WERI-Rb-1 (cell line): ENCODE data around the gene PPP1R37.

Experiments
- DNase-seq: peaks from one replicate; pipeline ENCODE4 v3.0.0-alpha.2; 2020
- H3K27ac ChIP-seq: fragments of 250-450 bp; sonication (Bioruptor Pico); 2 replicates; pipeline ENCODE4 v1.5.1; 2020; ENCODE audit warnings: mild to moderate bottlenecking, moderate library complexity
- H3K27me3 ChIP-seq: fragments of 250-450 bp; sonication (Bioruptor Pico); 2 replicates; pipeline ENCODE4 v1.5.1; 2021; ENCODE audit warnings: mild to moderate bottlenecking, low read depth, moderate library complexity; ENCODE audit not compliant: insufficient read depth, severe bottlenecking
- H3K36me3 ChIP-seq: fragments of 250-450 bp; sonication (Bioruptor Pico); 2 replicates; pipeline ENCODE4 v1.5.1; 2020; ENCODE audit warnings: mild to moderate bottlenecking, moderate library complexity
- H3K4me3 ChIP-seq: 2 replicates; pipeline ENCODE4 v1.5.1; 2011; ENCODE audit warnings: low read depth, mild to moderate bottlenecking, control low read depth, low read length
- H3K9me3 ChIP-seq: fragments of 250-450 bp; sonication (Bioruptor Pico); 2 replicates; pipeline ENCODE4 v1.5.1; 2021; ENCODE audit warnings: mild to moderate bottlenecking, moderate library complexity; ENCODE audit not compliant: severe bottlenecking
- TF ChIP-seq, protein P1 (sequence below): IDR thresholded peaks from 2 replicates; pipeline ENCODE4 v1.5.1; 2011; ENCODE audit warnings: low read depth, mild to moderate bottlenecking, control low read depth, inconsistent platforms, low read length

Gene PPP1R37

GRCh38 chr19:45079063-45079910 is 13.7 kb upstream of the PPP1R37 start, which contains the start of gene GEMIN7:
Gene GEMIN7, plus strand, starts transcription at chr19:45079260. Its CDS starts 10,855 bp downstream, at chr19:45090115.
- peaks cover 16% of the 10 kb centered on the region for H3K36me3 ChIP-seq
- TF ChIP-seq, protein P1, sequence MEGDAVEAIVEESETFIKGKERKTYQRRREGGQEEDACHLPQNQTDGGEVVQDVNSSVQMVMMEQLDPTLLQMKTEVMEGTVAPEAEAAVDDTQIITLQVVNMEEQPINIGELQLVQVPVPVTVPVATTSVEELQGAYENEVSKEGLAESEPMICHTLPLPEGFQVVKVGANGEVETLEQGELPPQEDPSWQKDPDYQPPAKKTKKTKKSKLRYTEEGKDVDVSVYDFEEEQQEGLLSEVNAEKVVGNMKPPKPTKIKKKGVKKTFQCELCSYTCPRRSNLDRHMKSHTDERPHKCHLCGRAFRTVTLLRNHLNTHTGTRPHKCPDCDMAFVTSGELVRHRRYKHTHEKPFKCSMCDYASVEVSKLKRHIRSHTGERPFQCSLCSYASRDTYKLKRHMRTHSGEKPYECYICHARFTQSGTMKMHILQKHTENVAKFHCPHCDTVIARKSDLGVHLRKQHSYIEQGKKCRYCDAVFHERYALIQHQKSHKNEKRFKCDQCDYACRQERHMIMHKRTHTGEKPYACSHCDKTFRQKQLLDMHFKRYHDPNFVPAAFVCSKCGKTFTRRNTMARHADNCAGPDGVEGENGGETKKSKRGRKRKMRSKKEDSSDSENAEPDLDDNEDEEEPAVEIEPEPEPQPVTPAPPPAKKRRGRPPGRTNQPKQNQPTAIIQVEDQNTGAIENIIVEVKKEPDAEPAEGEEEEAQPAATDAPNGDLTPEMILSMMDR = no peak

GRCh38 chr19:45079911-45080370 is 13.0 kb upstream of the PPP1R37 start:
- Histone ChIP-seq H3K4me3 (peak overlapping the region; percentile 99), H3K27ac (peak overlapping the region; percentile 81), H3K36me3 (peaks cover 22% of the 10 kb centered on the region), H3K9me3 (no peaks in the 10 kb centered on the region), H3K27me3 (no peaks in the 10 kb centered on the region)
- no peak for DNase-seq
- TF ChIP-seq, protein P1 = no peak

More at GRCh38 chr19:45079063-45079910, 13.7 kb upstream of the PPP1R37 start, which contains the start of gene GEMIN7:
- Histone ChIP-seq H3K27me3 (no peaks in the 10 kb centered on the region), H3K4me3 (peak within 1 kb of the TSS; percentile 99), H3K9me3 (no peaks in the 10 kb centered on the region), H3K27ac (peak within 1 kb of the TSS; percentile 81)
- peak; percentile 82 for DNase-seq

GRCh38 chr19:45082170-45082569 is 10.8 kb upstream of the PPP1R37 start:
- H3K4me3 ChIP-seq = no peak overlapping the region
- H3K36me3 ChIP-seq = peaks cover 39% of the 10 kb centered on the region
- TF ChIP-seq, protein P1 = no peak
- H3K27ac ChIP-seq = no peak overlapping the region
- no peaks in the 10 kb centered on the region for H3K9me3 ChIP-seq
- no peak for DNase-seq
- no peaks in the 10 kb centered on the region for H3K27me3 ChIP-seq

DNA sequence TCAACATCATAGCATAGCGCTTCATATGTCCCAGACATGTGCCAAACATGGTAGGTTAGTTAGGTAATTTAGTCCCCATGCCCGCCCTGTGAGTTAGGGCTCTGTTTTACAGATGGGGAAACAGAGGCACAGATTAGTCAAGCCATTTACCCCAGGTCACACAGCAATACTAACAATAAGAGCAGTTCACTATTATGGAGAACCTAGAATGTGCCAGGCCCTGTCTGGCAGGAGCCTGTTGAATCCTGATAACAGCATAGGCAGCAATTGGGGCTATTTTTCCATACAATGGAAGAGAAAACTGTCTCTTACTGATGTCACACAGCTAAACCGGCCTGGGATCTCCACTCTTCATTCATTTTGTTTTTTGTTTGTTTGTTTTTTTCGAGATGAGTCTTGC is 6.5 kb upstream of the PPP1R37 start:
- H3K9me3 ChIP-seq = no peaks in the 10 kb centered on the region
- TF ChIP-seq, protein P1 = no peak

DNA sequence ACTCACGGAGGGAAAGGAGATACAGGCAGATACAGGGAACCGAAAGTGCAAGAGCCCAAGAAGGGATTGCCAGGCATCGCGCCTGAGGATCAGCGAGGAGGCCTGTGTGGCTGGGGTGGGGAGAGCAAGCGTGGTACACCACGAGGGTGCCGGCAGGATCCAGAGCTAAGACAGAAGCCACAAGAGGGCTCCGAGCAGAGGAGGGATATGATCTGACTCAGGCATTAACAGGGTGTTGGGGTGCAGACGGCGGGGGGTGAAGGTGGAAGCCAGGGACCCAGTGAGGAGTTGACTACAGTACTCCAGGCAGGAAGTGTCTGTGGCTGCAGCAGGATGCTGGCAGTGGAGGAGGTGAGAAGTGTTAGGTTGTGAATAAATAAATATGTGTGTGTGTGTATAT is 5.4 kb upstream of the PPP1R37 start:
- H3K27ac ChIP-seq = no peak overlapping the region
- no peaks in the 10 kb centered on the region for H3K9me3 ChIP-seq
- H3K36me3 ChIP-seq = peaks cover 45% of the 10 kb centered on the region
- no peak overlapping the region for H3K4me3 ChIP-seq
- H3K27me3 ChIP-seq = no peaks in the 10 kb centered on the region
- DNase-seq = no peak
- TF ChIP-seq, protein P1 = no peak

More for the DNA sequence above, 6.5 kb upstream of the PPP1R37 start:
- Histone ChIP-seq H3K4me3 (no peak overlapping the region), H3K27me3 (no peaks in the 10 kb centered on the region), H3K27ac (no peak overlapping the region), H3K36me3 (peaks cover 54% of the 10 kb centered on the region)
- no peak for DNase-seq
